Activated naive CD4-positive, alpha-beta T cell treated with anti-CD3 and anti-CD28 coated beads, Interleukin-2, amount 10 ng/mL, durations not matched to agents 7 days and 5 days (primary cell): Measurements from ENCODE around the gene PSTPIP2.
"Not testable (repeated sequence)": the region's sequence is repeated elsewhere in the genome, so short reads cannot be mapped to it uniquely, and the experiment has no call there.

Experiments
- CTCF ChIA-PET: fragments of 350-600 bp; sonication (Branson Sonifier 250); formaldehyde crosslinking; loops from one replicate; lab custom pipeline; 2021; ENCODE audit warnings: antibody characterized with exemption; lab: Charles Lee
- DNase-seq: peaks from one replicate; pipeline ENCODE4 v3.0.0-alpha.2; 2020
- H3K27ac Mint-ChIP-seq: one replicate; pipeline ENCODE4 v1.8.0; 2021; ENCODE audit warnings: mild to moderate bottlenecking, moderate library complexity, mixed read lengths
- H3K27me3 Mint-ChIP-seq: one replicate; pipeline ENCODE4 v1.8.0; 2021; ENCODE audit warnings: mild to moderate bottlenecking, mixed read lengths
- H3K36me3 Mint-ChIP-seq: one replicate; pipeline ENCODE4 v1.8.0; 2021; ENCODE audit warnings: mixed read lengths
- H3K4me1 Mint-ChIP-seq: one replicate; pipeline ENCODE4 v1.8.0; 2021; ENCODE audit warnings: mixed read lengths
- H3K4me3 Mint-ChIP-seq: one replicate; pipeline ENCODE4 v1.8.0; 2021; ENCODE audit warnings: mild to moderate bottlenecking, moderate library complexity, mixed read lengths
- H3K9me3 Mint-ChIP-seq: one replicate; pipeline ENCODE4 v1.8.0; 2021; ENCODE audit warnings: mixed read lengths

Gene PSTPIP2

DNA sequence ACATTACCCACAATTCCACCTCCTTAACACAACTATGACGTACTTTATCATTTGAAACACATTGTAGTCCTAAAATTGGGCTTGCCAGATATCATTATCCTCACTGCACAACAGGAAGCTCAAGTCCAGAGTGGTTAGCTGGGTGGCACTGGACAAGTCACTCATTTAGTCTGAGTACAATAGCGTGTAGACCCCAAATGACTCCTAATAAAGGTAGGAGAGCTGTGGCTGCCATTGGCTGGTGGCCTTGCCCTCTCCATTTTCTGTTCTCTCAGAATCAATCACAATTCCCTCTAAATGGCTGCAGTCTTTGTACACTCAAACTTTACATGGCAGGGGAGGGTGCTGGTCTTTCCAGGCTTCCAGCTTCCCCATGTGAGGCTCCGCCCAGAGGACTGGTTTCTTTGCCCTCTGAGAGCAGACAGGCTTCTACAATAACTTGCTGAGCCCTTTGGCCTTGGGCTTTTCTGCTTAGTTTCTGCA, 11.7 kb downstream of the PSTPIP2 start:
- CTCF ChIA-PET, result no interaction called here
- Mint-ChIP-seq H3K4me3 (no peak overlapping the region), H3K9me3 (no peaks in the 10 kb centered on the region), H3K36me3 (no peaks in the 10 kb centered on the region), H3K4me1 (peaks cover 10% of the 10 kb centered on the region), H3K27me3 (no peaks in the 10 kb centered on the region), H3K27ac (no peak overlapping the region)
- no peak for DNase-seq

DNA sequence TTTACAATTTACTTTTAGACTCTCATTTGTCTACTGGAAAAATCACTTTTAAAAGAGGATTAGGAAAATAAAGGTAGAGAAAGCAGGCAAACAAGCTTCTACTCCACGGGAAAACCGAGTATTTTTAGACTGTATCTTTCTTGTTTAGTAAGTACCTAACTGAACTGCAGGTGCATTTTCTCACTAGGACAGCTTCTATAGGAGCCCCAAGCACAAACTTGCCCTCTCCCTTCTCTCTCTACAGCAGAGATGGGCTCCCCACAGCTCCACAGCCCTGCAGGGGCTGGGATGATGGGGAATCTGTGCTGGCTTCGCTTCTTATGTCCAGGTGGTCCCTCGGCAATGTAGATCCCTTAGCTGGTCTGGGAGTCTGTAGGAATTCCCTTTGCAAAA, 16.2 kb downstream of the PSTPIP2 start:
- peaks cover 29% of the 10 kb centered on the region for H3K4me1 Mint-ChIP-seq

DNA sequence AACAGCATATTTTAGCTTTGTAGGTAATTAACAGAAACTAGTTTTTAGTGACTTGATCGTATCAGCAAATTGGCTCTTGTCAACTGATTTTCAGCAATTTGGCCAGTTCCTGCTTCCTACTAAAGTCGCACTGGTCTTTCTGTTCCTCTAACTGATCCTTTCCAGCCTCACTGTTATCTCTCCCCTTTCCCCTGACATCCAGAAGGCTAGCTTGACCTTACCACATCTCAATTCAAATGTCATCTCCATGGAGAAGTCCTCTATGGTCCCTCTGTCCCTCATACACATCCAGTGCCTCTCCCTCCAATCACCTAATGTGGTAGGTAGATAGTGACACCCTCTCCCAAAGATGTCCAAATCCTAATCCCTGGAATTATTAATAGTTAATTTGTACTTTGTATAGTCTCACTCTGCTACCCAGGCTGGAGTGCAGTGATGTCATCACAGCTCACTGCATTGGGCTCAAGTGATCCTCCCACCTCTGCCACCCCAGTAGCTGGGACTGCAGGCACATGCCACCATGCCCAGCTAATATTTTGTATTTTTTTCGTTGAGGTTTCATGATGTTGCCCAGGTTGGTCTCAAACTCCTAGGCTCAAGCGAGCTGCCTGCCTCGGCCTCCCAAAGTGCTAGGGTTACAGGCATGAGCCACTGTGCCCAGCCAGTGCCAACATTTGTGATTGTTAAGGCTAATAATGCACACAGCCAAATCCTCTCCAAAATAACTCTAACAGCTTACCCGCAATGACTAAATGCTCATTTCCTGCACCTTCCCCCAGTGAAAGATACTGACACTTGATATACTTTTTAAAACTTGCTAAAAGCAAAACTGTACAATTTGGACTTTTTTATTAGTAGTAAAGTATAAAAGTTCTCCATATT, 16.9 kb downstream of the PSTPIP2 start:
- Mint-ChIP-seq H3K27me3 (no peaks in the 10 kb centered on the region), H3K4me1 (peaks cover 29% of the 10 kb centered on the region), H3K36me3 (no peaks in the 10 kb centered on the region), H3K4me3 (no peak overlapping the region), H3K9me3 (no peaks in the 10 kb centered on the region), H3K27ac (peak overlapping the region; percentile 38)
- DNase-seq, result no peak
- CTCF ChIA-PET, result interaction anchor here (0.7 to 2.5 kb wide), 3 partner anchors 13 to 23 kb away, joined by 3 to 18 read pairs (median 6); no protein-coding TSS in a partner anchor

More for the DNA sequence above, 16.2 kb downstream of the PSTPIP2 start:
- Mint-ChIP-seq H3K4me3 (no peak overlapping the region), H3K27me3 (no peaks in the 10 kb centered on the region), H3K27ac (peak overlapping the region; percentile 38), H3K36me3 (no peaks in the 10 kb centered on the region), H3K9me3 (no peaks in the 10 kb centered on the region)
- CTCF ChIA-PET, result interaction anchor here (0.7 to 2.5 kb wide), 4 partner anchors 12 to 602 kb away, joined by 3 to 18 read pairs (median 4); no protein-coding TSS in a partner anchor
- no peak for DNase-seq

DNA sequence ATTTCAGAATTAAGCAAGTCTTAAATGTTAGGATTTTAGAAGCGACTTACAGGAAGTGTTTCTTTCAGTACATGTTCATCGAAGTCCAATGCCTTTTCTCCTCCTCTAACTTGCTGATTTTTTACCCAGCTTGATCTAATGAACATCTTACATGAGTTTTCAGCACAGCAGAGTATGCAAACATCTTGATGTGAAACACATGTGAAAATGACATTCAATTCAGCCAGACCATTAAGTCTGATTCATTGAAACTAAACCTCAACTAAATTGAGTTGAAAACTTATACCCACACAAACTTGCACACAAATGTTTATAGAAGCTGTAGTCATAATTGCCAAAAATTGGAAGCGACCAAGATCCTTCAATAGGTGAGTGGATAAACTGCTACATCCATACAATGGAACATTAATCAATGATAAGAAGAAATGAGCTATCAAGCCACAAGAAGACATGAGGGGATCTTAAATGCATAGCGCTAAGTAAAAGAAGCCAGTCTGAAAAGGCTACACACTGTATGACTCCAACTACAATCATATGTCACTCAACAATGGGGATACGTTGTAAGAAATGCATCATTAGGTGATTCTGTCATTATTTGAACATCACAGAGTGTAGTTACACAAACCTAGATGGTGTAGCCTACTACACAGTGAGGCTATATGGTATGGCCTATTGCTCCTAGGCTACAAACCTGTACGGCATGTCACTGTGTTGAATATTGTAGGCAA, 18.5 kb downstream of the PSTPIP2 start:
- Mint-ChIP-seq H3K4me1 (peaks cover 29% of the 10 kb centered on the region), H3K27ac (no peak overlapping the region), H3K36me3 (no peaks in the 10 kb centered on the region), H3K27me3 (no peaks in the 10 kb centered on the region), H3K9me3 (no peaks in the 10 kb centered on the region), H3K4me3 (no peak overlapping the region)
- DNase-seq, result no peak
- CTCF ChIA-PET, result interaction anchor here (0.6 to 2.5 kb wide), 3 partner anchors 11 to 26 kb away, joined by 3 to 18 read pairs (median 3); no protein-coding TSS in a partner anchor

DNA sequence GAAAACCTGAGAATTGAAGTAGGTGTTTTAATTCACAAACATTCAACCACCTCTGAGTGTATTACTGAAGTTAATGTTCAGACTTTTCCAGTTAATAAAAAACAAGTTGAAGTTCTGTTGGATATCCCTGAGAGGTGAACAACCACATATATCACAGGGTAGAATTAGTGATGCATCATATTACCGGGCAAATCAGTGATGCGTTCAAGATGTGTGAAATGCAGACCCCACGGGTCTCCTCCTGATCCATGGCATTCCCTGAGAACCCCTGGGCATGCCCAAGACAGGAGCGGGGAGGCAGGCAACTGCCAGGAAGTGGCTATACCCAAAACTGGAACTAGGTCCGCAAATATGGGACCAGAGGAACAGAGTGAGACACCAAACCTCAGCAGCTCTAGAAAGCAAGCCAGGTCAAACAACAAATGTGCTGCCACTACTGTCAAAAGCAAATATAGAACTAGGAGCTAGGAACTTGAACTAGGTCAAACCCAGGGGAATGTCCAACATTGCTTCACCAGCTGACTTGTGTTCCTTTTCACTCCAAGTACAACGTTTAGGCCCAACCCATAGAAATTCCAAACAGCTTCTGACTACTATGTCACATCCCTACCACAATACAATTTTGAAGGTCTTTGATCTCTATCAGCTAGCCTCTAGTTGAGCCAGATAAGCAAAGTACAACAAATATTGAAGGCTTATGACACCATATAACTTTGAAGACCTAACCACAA, 20.2 kb downstream of the PSTPIP2 start:
- DNase-seq, result no peak
- Mint-ChIP-seq H3K27ac (no peak overlapping the region), H3K27me3 (no peaks in the 10 kb centered on the region), H3K4me3 (no peak overlapping the region), H3K36me3 (no peaks in the 10 kb centered on the region), H3K9me3 (no peaks in the 10 kb centered on the region), H3K4me1 (peaks cover 29% of the 10 kb centered on the region)
- CTCF ChIA-PET, result no interaction called here

DNA sequence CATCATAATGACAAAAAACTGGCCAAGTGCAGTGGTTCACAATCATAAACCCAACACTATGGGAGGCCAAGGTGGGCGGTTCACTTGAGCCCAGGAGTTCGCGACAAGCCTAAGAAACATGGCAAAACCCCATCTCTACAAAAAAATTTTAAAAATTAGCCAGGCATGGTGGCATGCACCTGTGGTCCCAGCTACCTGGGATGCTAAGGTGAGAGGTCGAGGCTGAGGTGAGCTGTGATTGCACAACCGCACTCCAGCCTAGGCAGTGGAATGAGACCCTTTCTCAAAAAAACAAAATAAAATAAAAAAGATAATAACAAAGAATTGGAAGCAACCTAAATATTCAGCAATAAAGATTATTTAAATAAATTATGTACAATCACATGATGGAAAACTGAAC, 21.8 kb downstream of the PSTPIP2 start:
- no peaks in the 10 kb centered on the region for H3K27me3 Mint-ChIP-seq
- peaks cover 17% of the 10 kb centered on the region for H3K4me1 Mint-ChIP-seq
- H3K36me3 Mint-ChIP-seq, result peaks cover under 1% of the 10 kb centered on the region
- H3K9me3 Mint-ChIP-seq, result peaks cover under 1% of the 10 kb centered on the region
- no peak overlapping the region for H3K4me3 Mint-ChIP-seq
- no peak overlapping the region for H3K27ac Mint-ChIP-seq
- CTCF ChIA-PET, result no interaction called here
- no peak for DNase-seq

DNA sequence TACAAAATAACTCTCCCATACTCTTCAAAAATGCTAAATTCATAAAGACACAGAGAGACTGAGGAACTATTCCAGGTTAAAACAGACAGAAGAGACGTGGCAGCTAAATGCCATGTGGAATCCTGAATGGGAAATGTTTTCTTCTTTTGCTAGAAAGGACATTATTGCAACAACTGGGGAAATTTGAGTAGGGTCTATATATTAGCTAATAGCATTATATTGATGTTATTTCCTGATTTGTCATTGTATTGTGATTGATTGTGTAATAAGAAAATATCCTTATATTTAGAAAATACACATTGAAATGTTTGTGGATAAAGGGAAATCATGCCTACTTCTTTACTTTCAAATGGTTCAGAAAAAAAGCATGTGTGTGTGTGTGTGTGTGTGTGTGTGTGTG, 23.4 kb downstream of the PSTPIP2 start:
- no peak overlapping the region for H3K27ac Mint-ChIP-seq
- DNase-seq, result no peak

DNA sequence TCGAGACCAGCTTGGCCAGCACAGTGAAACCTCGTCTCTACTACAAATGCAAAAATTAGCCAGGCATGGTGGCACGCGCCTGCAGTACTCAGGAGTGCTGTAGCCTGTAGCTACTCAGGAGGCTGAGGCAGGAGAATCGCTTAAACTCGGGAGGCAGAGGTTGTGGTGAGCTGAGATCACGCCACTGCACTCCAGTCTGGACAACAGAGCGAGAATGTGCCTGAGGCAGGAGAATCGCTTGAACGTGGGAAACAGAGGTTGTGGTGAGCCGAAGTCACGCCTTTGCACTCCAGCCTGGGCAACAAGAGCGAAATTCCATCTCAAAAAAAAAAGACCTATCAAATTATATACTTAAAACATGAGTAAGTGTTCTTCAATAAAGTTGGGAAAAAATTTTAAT, 24.7 kb downstream of the PSTPIP2 start:
- not testable (repeated sequence) for H3K27me3 Mint-ChIP-seq, H3K36me3 Mint-ChIP-seq, H3K27ac Mint-ChIP-seq, DNase-seq, H3K4me3 Mint-ChIP-seq, H3K9me3 Mint-ChIP-seq
- CTCF ChIA-PET, result interaction anchor here (0.6 kb wide), 1 partner anchor 27 kb away, joined by 3 read pairs; no protein-coding TSS in a partner anchor
- H3K4me1 Mint-ChIP-seq, result peaks cover 13% of the 10 kb centered on the region

More for the DNA sequence above, 23.4 kb downstream of the PSTPIP2 start:
- no peaks in the 10 kb centered on the region for H3K27me3 Mint-ChIP-seq
- H3K4me1 Mint-ChIP-seq, result peaks cover 8% of the 10 kb centered on the region
- CTCF ChIA-PET, result interaction anchor here (0.6 kb wide), 1 partner anchor 44 kb away, joined by 3 read pairs; no protein-coding TSS in a partner anchor
- no peak overlapping the region for H3K4me3 Mint-ChIP-seq
- peaks cover 3% of the 10 kb centered on the region for H3K9me3 Mint-ChIP-seq
- H3K36me3 Mint-ChIP-seq, result peaks cover 3% of the 10 kb centered on the region

DNA sequence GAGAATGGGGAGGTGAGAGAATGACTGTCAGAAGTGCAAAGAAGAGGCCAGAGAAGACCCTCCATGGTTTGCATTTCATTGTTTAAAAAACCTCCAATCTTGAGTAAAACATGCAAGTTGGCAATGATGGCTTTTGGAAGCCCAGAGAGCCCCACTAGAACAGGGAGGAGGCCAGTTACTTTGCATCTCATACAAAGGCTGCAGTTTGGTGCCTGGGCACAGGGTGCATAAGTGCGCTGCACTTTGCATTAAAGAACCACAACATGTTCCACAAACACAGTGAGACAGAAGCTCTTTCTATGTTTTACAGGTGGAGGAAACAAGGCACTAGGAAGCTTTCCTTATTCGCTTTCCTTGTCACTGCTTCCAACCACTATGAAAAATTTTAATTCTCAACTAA, 25.4 kb downstream of the PSTPIP2 start:
- Mint-ChIP-seq H3K27ac (no peak overlapping the region), H3K9me3 (peaks cover 3% of the 10 kb centered on the region), H3K27me3 (peaks cover 4% of the 10 kb centered on the region), H3K4me3 (no peak overlapping the region), H3K36me3 (peaks cover 8% of the 10 kb centered on the region), H3K4me1 (peaks cover 20% of the 10 kb centered on the region)
- DNase-seq, result no peak
- CTCF ChIA-PET, result interaction anchor here (0.6 kb wide), 1 partner anchor 27 kb away, joined by 3 read pairs; no protein-coding TSS in a partner anchor

DNA sequence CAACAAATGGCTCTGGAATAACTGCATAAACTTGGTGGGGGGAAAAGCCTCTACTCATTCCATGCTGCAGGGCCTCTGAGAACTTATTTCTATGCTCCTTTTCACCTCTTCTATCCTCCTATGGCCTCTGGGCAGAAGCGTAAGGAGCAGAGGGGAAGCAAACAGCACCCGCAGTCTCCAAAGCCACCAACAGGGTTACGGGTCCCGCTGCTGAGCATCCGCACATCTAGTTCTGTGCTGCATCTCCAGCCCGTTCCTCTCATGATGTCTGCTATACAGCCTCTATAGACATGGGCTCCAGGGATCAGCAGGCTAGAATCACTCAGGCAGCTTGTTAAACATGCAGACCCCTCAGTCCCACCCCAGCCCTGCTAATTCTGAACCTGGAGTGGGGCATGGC, 25.9 kb downstream of the PSTPIP2 start:
- Mint-ChIP-seq H3K4me3 (no peak overlapping the region), H3K9me3 (peaks cover 3% of the 10 kb centered on the region), H3K36me3 (peaks cover 8% of the 10 kb centered on the region), H3K27ac (no peak overlapping the region), H3K4me1 (peaks cover 23% of the 10 kb centered on the region), H3K27me3 (peaks cover 4% of the 10 kb centered on the region)
- CTCF ChIA-PET, result interaction anchor here (1.1 kb wide), 1 partner anchor 27 kb away, joined by 5 read pairs; no protein-coding TSS in a partner anchor
- DNase-seq, result no peak

DNA sequence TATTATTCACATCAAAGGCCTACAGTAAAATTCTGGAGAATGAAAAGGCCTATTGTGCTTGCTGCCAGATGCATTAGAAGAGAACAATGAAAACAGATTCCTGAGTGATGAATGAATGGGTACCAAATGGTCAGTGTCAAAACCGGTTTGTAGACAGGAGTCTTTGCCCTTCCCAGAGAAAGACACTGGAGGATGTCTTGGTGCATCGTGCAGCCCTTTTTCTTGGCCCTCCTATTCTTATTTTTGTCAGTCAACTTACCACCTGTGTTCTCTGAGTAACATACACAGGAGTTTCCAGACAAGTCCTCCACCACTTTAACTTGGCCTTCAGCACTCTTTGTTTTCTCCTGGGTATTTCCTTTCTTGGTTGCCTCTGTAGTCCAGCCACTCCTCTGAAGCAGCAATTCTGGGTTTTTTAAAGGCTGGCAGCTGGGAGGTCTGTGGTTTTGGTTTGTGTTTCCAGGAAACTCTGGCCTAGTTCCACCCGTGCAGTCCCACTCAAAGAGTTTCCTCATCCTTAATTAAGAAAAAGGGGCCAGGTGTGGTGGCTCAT, 29.4 kb downstream of the PSTPIP2 start:
- peak; percentile 65 for DNase-seq
- H3K4me3 Mint-ChIP-seq, result peak overlapping the region; percentile 19
- H3K9me3 Mint-ChIP-seq, result peaks cover 3% of the 10 kb centered on the region
- CTCF ChIA-PET, result interaction anchor here (0.6 to 1.1 kb wide), 2 partner anchors 11 to 31 kb away, joined by 3 read pairs; no protein-coding TSS in a partner anchor
- H3K27me3 Mint-ChIP-seq, result peaks cover 4% of the 10 kb centered on the region
- H3K36me3 Mint-ChIP-seq, result peaks cover 15% of the 10 kb centered on the region
- peaks cover 45% of the 10 kb centered on the region for H3K4me1 Mint-ChIP-seq
- H3K27ac Mint-ChIP-seq, result peak overlapping the region; percentile 73

DNA sequence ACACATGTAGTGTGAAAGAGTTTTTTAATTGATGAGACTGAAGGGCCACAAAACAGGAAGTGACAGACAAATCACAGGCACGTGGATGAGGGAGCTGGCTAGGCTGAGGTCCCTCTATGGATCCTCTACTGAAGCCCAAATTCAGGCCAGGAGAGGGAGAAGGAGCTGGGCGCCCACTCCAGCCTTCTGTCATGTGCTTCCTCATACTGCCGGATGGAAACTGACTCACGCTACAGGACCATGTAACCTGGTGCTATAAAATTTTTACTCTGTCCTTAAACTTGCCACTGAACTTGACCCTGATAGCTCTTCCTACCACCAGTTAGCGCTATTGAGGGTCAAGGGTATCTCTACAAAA, 31.3 kb downstream of the PSTPIP2 start:
- no peak overlapping the region for H3K4me3 Mint-ChIP-seq
- peaks cover 45% of the 10 kb centered on the region for H3K4me1 Mint-ChIP-seq
- H3K27me3 Mint-ChIP-seq, result peaks cover 4% of the 10 kb centered on the region
- peaks cover 15% of the 10 kb centered on the region for H3K36me3 Mint-ChIP-seq
- no peak for DNase-seq
- H3K9me3 Mint-ChIP-seq, result peaks cover 3% of the 10 kb centered on the region
- H3K27ac Mint-ChIP-seq, result no peak overlapping the region
- CTCF ChIA-PET, result no interaction called here

DNA sequence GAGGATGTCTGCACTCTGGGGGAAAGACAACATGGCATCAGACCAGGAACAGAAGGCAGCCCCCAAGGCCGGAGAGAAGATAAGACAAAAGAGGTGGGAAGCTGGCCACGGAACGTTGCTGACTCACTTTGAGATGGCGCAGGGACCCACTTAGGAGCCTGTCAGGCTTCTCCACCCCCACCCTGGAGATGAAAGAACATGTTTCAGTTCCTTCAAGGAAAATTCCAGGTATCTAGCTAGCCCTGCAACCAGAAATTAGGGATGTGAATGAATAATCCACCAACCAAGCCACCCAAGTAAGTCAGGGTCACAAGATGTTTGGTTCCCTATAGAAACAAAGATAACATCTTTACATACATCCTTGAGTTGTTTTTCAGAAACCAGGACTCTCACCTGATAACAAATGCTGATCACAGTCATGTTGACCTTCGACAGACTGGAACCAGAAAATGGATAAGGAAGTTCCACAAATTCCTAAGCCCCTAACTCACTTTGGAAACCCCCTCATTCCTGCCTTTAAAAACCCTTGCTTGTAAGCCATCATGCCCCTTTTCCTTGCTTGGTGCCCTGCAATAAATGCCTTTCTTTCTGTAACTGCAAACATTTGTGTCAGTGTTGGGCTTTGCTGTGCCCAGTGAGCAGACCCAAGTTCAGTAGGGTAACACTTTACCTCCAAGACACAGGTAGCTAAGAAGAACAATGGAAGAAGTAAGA, 31.9 kb downstream of the PSTPIP2 start:
- Mint-ChIP-seq H3K4me3 (no peak overlapping the region), H3K36me3 (peaks cover 14% of the 10 kb centered on the region), H3K27me3 (peaks cover 4% of the 10 kb centered on the region), H3K4me1 (peaks cover 45% of the 10 kb centered on the region), H3K27ac (no peak overlapping the region), H3K9me3 (peaks cover 1% of the 10 kb centered on the region)
- DNase-seq, result no peak
- CTCF ChIA-PET, result no interaction called here
